ENCODE measurements around the gene NLRP1. TPM values are rescaled to one million over a fixed set of nuclear protein-coding genes. Genes with fewer than 3 reads are reported as not detected.

Gene NLRP1
- total and polyA plus RNA-seq, 2 experiments from 2014 or later: 102 to 103 TPM

- Histone ChIP-seq H3K27me3 (no peaks in the 10 kb centered on the region), H3K4me3 (no peak overlapping the region), H3K36me3 (no peaks in the 10 kb centered on the region), H3K4me1 (ENCODE audit: low read depth) (no peaks in the 10 kb centered on the region), H3K9me3 (ENCODE audit: low read depth) (no peaks in the 10 kb centered on the region), H3K27ac (no peak overlapping the region)
- DNase-seq (ENCODE audit: low read depth in 1 of 2, low spot score in 1 of 2): no peak
- TF ChIP-seq CTCF (IDR thresholded peaks at IDR 0.05; ENCODE audit: low read depth, low read length): no peak
These were observed 4.3 kb upstream of the NLRP1 start for GRCh38 chr17:5588584-5588983.

- TF ChIP-seq CTCF (IDR thresholded peaks at IDR 0.05; ENCODE audit: low read depth, low read length): peak; percentile 88
- no peak overlapping the region for H3K27ac ChIP-seq
- no peaks in the 10 kb centered on the region for H3K27me3 ChIP-seq
- H3K36me3 ChIP-seq: no peaks in the 10 kb centered on the region
- no peak overlapping the region for H3K4me3 ChIP-seq
- no peaks in the 10 kb centered on the region for H3K9me3 ChIP-seq (ENCODE audit: low read depth)
- H3K4me1 ChIP-seq (ENCODE audit: low read depth): no peaks in the 10 kb centered on the region
- DNase-seq (ENCODE audit: low read depth in 1 of 2, low spot score in 1 of 2): peak; percentile 79 to 87
These were observed 3.2 kb upstream of the NLRP1 start for GRCh38 chr17:5587438-5588032.

- H3K27ac ChIP-seq: no peak overlapping the region
- H3K4me3 ChIP-seq: no peak overlapping the region
- H3K9me3 ChIP-seq (ENCODE audit: low read depth): no peaks in the 10 kb centered on the region
- DNase-seq (ENCODE audit: low read depth in 1 of 2, low spot score in 1 of 2): peak in 1 of 2 donors; percentile 9
- no peak for TF ChIP-seq CTCF (IDR thresholded peaks at IDR 0.05; ENCODE audit: low read depth, low read length)
- no peaks in the 10 kb centered on the region for H3K27me3 ChIP-seq
- no peaks in the 10 kb centered on the region for H3K36me3 ChIP-seq
- H3K4me1 ChIP-seq (ENCODE audit: low read depth): no peaks in the 10 kb centered on the region
These were observed 1.7 kb upstream of the NLRP1 start for GRCh38 chr17:5585836-5586521.

GRCh38 chr17:5585287-5585794 is 1.0 kb upstream of the NLRP1 start:
- no peak for TF ChIP-seq CTCF (IDR thresholded peaks at IDR 0.05; ENCODE audit: low read depth, low read length)
- no peaks in the 10 kb centered on the region for H3K4me1 ChIP-seq (ENCODE audit: low read depth)
- H3K9me3 ChIP-seq (ENCODE audit: low read depth): no peaks in the 10 kb centered on the region
- H3K27ac ChIP-seq: no peak overlapping the region
- DNase-seq (ENCODE audit: low read depth in 1 of 2, low spot score in 1 of 2): no peak
- H3K27me3 ChIP-seq: no peaks in the 10 kb centered on the region
- no peaks in the 10 kb centered on the region for H3K36me3 ChIP-seq
- H3K4me3 ChIP-seq: no peak overlapping the region

- no peaks in the 10 kb centered on the region for H3K4me1 ChIP-seq (ENCODE audit: low read depth)
- peak in 1 of 2 donors; percentile 35 for DNase-seq (ENCODE audit: low read depth in 1 of 2, low spot score in 1 of 2)
- no peaks in the 10 kb centered on the region for H3K36me3 ChIP-seq
- peak; percentile 3 for TF ChIP-seq CTCF (IDR thresholded peaks at IDR 0.05; ENCODE audit: low read depth, low read length)
- no peaks in the 10 kb centered on the region for H3K27me3 ChIP-seq
- no peak overlapping the region for H3K27ac ChIP-seq
- H3K9me3 ChIP-seq (ENCODE audit: low read depth): no peaks in the 10 kb centered on the region
- no peak overlapping the region for H3K4me3 ChIP-seq
These were observed 605 bp downstream of the NLRP1 start for GRCh38 chr17:5583426-5584382.
